Measurements from ENCODE around the gene TTC16. TPM values are rescaled to one million over a fixed set of nuclear protein-coding genes. Genes with fewer than 3 reads are reported as not detected.

The TTC16 gene
- total RNA-seq, 1 donor from 2014 or later = not detected

- FAIRE-seq = no peak
- Histone ChIP-seq H3K4me1 (ENCODE audit: insufficient read depth, low read length) (peaks cover 14% of the 10 kb centered on the region), H3K9me3 (ENCODE audit: insufficient read depth, low read depth, low read length) (no peaks in the 10 kb centered on the region), H2AFZ (ENCODE audit: low read depth, low read length) (peak overlapping the region; percentile 23), H4K20me1 (ENCODE audit: insufficient read depth, low read length) (peaks cover 5% of the 10 kb centered on the region), H3K4me2 (ENCODE audit: low read length) (peak overlapping the region; percentile 85), H3K27me3 (ENCODE audit: insufficient read depth, low read length) (no peaks in the 10 kb centered on the region), H3K27ac (ENCODE audit: low read depth, low read length) (peak overlapping the region; percentile 22), H3K9ac (ENCODE audit: low read length) (peak overlapping the region; percentile 39), H3K79me2 (ENCODE audit: insufficient read depth, low read length) (peaks cover 6% of the 10 kb centered on the region), H3K36me3 (ENCODE audit: insufficient read depth, low read length) (no peaks in the 10 kb centered on the region), H3K4me3 (ENCODE audit: insufficient read depth, low read depth, low read length) (no peak overlapping the region)
- H3K27me3 Mint-ChIP-seq (ENCODE audit: low read depth, unreplicated experiment) = peaks cover 5% of the 10 kb centered on the region
- H3K4me1 Mint-ChIP-seq (ENCODE audit: low read depth, unreplicated experiment) = peaks cover 2% of the 10 kb centered on the region
- no peak for TF ChIP-seq CTCF (IDR thresholded peaks at IDR 0.05; ENCODE audit: insufficient read depth, low read depth, low read length)
- TF ChIP-seq EZH2 (IDR thresholded peaks at IDR 0.05; ENCODE audit: insufficient read depth, low read length) = no peak
- H3K4me3 Mint-ChIP-seq (ENCODE audit: unreplicated experiment) = peak overlapping the region; percentile 83
- no peaks in the 10 kb centered on the region for H3K36me3 Mint-ChIP-seq (ENCODE audit: low read depth, unreplicated experiment)
- DNase-seq (ENCODE audit: low read depth) = no peak
- no peaks in the 10 kb centered on the region for H3K9me3 Mint-ChIP-seq (ENCODE audit: unreplicated experiment)
- H3K27ac Mint-ChIP-seq (ENCODE audit: unreplicated experiment) = peak overlapping the region; percentile 72
Observed at GRCh38 chr9:127735530-127736185, 19.8 kb downstream of the TTC16 start.

GRCh38 chr9:127738666-127739065 lies 22.8 kb downstream of the TTC16 start:
- H3K4me3 Mint-ChIP-seq (ENCODE audit: unreplicated experiment) = no peak overlapping the region
- no peak for DNase-seq (ENCODE audit: low read depth)

More at GRCh38 chr9:127738666-127739065, 22.8 kb downstream of the TTC16 start:
- FAIRE-seq = no peak
- no peak overlapping the region for H3K27ac ChIP-seq (ENCODE audit: low read depth, low read length)
- no peak overlapping the region for H3K9ac ChIP-seq (ENCODE audit: low read length)
- H3K36me3 Mint-ChIP-seq (ENCODE audit: low read depth, unreplicated experiment) = no peaks in the 10 kb centered on the region
- no peak overlapping the region for H2AFZ ChIP-seq (ENCODE audit: low read depth, low read length)
- no peak overlapping the region for H3K4me2 ChIP-seq (ENCODE audit: low read length)
- no peak overlapping the region for H3K27ac Mint-ChIP-seq (ENCODE audit: unreplicated experiment)
- no peaks in the 10 kb centered on the region for H3K36me3 ChIP-seq (ENCODE audit: insufficient read depth, low read length)
- peaks cover 5% of the 10 kb centered on the region for H3K4me1 Mint-ChIP-seq (ENCODE audit: low read depth, unreplicated experiment)
- peaks cover 5% of the 10 kb centered on the region for H3K27me3 Mint-ChIP-seq (ENCODE audit: low read depth, unreplicated experiment)
- H3K79me2 ChIP-seq (ENCODE audit: insufficient read depth, low read length) = peaks cover 6% of the 10 kb centered on the region
- no peaks in the 10 kb centered on the region for H3K27me3 ChIP-seq (ENCODE audit: insufficient read depth, low read length)
- peaks cover 4% of the 10 kb centered on the region for H4K20me1 ChIP-seq (ENCODE audit: insufficient read depth, low read length)
- H3K4me1 ChIP-seq (ENCODE audit: insufficient read depth, low read length) = peaks cover 21% of the 10 kb centered on the region
- TF ChIP-seq EZH2 (IDR thresholded peaks at IDR 0.05; ENCODE audit: insufficient read depth, low read length) (no peak), CTCF (IDR thresholded peaks at IDR 0.05; ENCODE audit: insufficient read depth, low read depth, low read length) (no peak)
- no peak overlapping the region for H3K4me3 ChIP-seq (ENCODE audit: insufficient read depth, low read depth, low read length)
- no peaks in the 10 kb centered on the region for H3K9me3 ChIP-seq (ENCODE audit: insufficient read depth, low read depth, low read length)
- H3K9me3 Mint-ChIP-seq (ENCODE audit: unreplicated experiment) = no peaks in the 10 kb centered on the region
